H9 (cell line): Measurements from ENCODE around the gene SPECC1. TPM values are rescaled to one million over a fixed set of nuclear protein-coding genes. Genes with fewer than 3 reads are reported as not detected.
A peak's percentile ranks its signal among the peaks of the same experiment; 100 is the strongest.

Experiments
- DNase-seq: peaks from one replicate; pipeline ENCODE4 v3.0.0-alpha.2; 2017
- H2AFZ ChIP-seq: one replicate; pipeline ENCODE4 v1.6.1; 2013; ENCODE audit warnings: mild to moderate bottlenecking, low read length, control low read depth, moderate library complexity
- H2AK5ac ChIP-seq: 2 replicates; pipeline ENCODE4 v1.6.1; 2013; ENCODE audit warnings: low read length, control low read depth, mixed read lengths; ENCODE audit not compliant: insufficient read length
- H2BK120ac ChIP-seq: one replicate; pipeline ENCODE4 v1.6.1; 2013; ENCODE audit warnings: low read depth, mild to moderate bottlenecking, low read length, control low read depth, inconsistent platforms; ENCODE audit not compliant: poor library complexity, severe bottlenecking
- H2BK12ac ChIP-seq: 2 replicates; pipeline ENCODE4 v1.6.1; 2013; ENCODE audit warnings: low read length, control low read depth, mixed read lengths, low read depth; ENCODE audit not compliant: insufficient read length
- H2BK15ac ChIP-seq: 2 replicates; pipeline ENCODE4 v1.6.1; 2013; ENCODE audit warnings: low read depth, low read length, control low read depth
- H2BK20ac ChIP-seq: one replicate; pipeline ENCODE4 v1.6.1; 2013; ENCODE audit warnings: low read depth, mild to moderate bottlenecking, low read length, control low read depth, inconsistent platforms; ENCODE audit not compliant: poor library complexity, severe bottlenecking
- H2BK5ac ChIP-seq: 2 replicates; pipeline ENCODE4 v1.6.1; 2013; ENCODE audit warnings: low read length, control low read depth, mixed read lengths; ENCODE audit not compliant: insufficient read length
- H3K14ac ChIP-seq: 2 replicates; pipeline ENCODE4 v1.6.1; 2013; ENCODE audit warnings: low read length, control low read depth; ENCODE audit not compliant: insufficient read depth
- H3K18ac ChIP-seq: 2 replicates; pipeline ENCODE4 v1.6.1; 2013; ENCODE audit warnings: low read depth, mild to moderate bottlenecking, mixed read lengths, low read length, control low read depth; ENCODE audit not compliant: insufficient read length
- H3K23ac ChIP-seq: 2 replicates; pipeline ENCODE4 v1.6.1; 2013; ENCODE audit warnings: low read length, control low read depth, mixed read lengths, low read depth; ENCODE audit not compliant: insufficient read length
- H3K23me2 ChIP-seq: 2 replicates; pipeline ENCODE4 v1.6.1; 2013; ENCODE audit warnings: low read depth, mild to moderate bottlenecking, mixed read lengths, low read length, control low read depth; ENCODE audit not compliant: insufficient read length, poor library complexity, severe bottlenecking
- H3K27ac ChIP-seq: 2 replicates; pipeline ENCODE4 v1.5.1; 2013; ENCODE audit warnings: low read length, control low read depth, mixed read lengths, low read depth; ENCODE audit not compliant: insufficient read length
- H3K27me3 ChIP-seq: 2 replicates; pipeline ENCODE4 v1.6.1; 2013; ENCODE audit warnings: low read length, control low read depth, inconsistent platforms; ENCODE audit not compliant: insufficient read depth
- H3K4ac ChIP-seq: 2 replicates; pipeline ENCODE4 v1.6.1; 2013; ENCODE audit warnings: low read depth, mild to moderate bottlenecking, control low read depth, inconsistent platforms, low read length, moderate library complexity
- H3K4me1 ChIP-seq: 2 replicates; pipeline ENCODE4 v1.6.1; 2013; ENCODE audit warnings: low read length, control low read depth, inconsistent platforms; ENCODE audit not compliant: insufficient read depth
- H3K4me2 ChIP-seq: 2 replicates; pipeline ENCODE4 v1.6.1; 2013; ENCODE audit warnings: low read length, control low read depth, mixed read lengths; ENCODE audit not compliant: insufficient read length, insufficient read depth
- H3K56ac ChIP-seq: 2 replicates; pipeline ENCODE4 v1.6.1; 2013; ENCODE audit warnings: low read depth, mild to moderate bottlenecking, mixed read lengths, low read length, control low read depth; ENCODE audit not compliant: insufficient read length
- H3K79me1 ChIP-seq: 2 replicates; pipeline ENCODE4 v1.6.1; 2013; ENCODE audit warnings: low read depth, mild to moderate bottlenecking, moderate library complexity, low read length, control low read depth, inconsistent platforms; ENCODE audit not compliant: insufficient read depth, poor library complexity, severe bottlenecking
- H3K79me2 ChIP-seq: 2 replicates; pipeline ENCODE4 v1.6.1; 2013; ENCODE audit warnings: low read length, control low read depth, inconsistent platforms; ENCODE audit not compliant: insufficient read depth
- H3K9ac ChIP-seq: 2 replicates; pipeline ENCODE4 v1.6.1; 2013; ENCODE audit warnings: low read length, control low read depth, mixed read lengths; ENCODE audit not compliant: insufficient read length; ENCODE audit errors: extremely low read depth
- H3K9me3 ChIP-seq: one replicate; pipeline ENCODE4 v1.6.1; 2013; ENCODE audit warnings: low read depth, low read length, inconsistent platforms; ENCODE audit not compliant: control insufficient read depth
- H3T11ph ChIP-seq: one replicate; pipeline ENCODE4 v1.6.1; 2013; ENCODE audit warnings: mild to moderate bottlenecking, low read length, control low read depth, inconsistent platforms
- H4K20me1 ChIP-seq: one replicate; pipeline ENCODE4 v1.6.1; 2013; ENCODE audit not compliant: control insufficient read depth, insufficient read length, insufficient read depth
- H4K5ac ChIP-seq: 2 replicates; pipeline ENCODE4 v1.6.1; 2013; ENCODE audit warnings: low read depth, mild to moderate bottlenecking, mixed read lengths, low read length, control low read depth; ENCODE audit not compliant: insufficient read length
- H4K8ac ChIP-seq: replicated peaks from 2 replicates; pipeline ENCODE4 v1.6.1; 2013; ENCODE audit warnings: low read length, control low read depth, mixed read lengths, low read depth; ENCODE audit not compliant: insufficient read length
- H4K91ac ChIP-seq: 2 replicates; pipeline ENCODE4 v1.6.1; 2013; ENCODE audit warnings: low read depth, mild to moderate bottlenecking, moderate library complexity, mixed read lengths, low read length, control low read depth; ENCODE audit not compliant: insufficient read length
- H3K27ac Mint-ChIP-seq, 3 experiments: 2 replicates in 2 of 3; 3 replicates in 1 of 3; pipeline ENCODE4 v1.8.0; 2020 to 2021; ENCODE audit warnings: mixed read lengths in 3 of 3, mild to moderate bottlenecking in 1 of 3, moderate library complexity in 1 of 3
- H3K27me3 Mint-ChIP-seq: 2 replicates; pipeline ENCODE4 v1.8.0; 2021; ENCODE audit warnings: low read depth, mild to moderate bottlenecking, moderate library complexity, mixed read lengths
- H3K36me3 Mint-ChIP-seq, 3 experiments: 2 replicates in 2 of 3; 3 replicates in 1 of 3; pipeline ENCODE4 v1.8.0; 2020 to 2021; ENCODE audit warnings: low read depth in 3 of 3, mixed read lengths in 3 of 3; ENCODE audit not compliant: insufficient read depth in 1 of 3
- H3K4me1 Mint-ChIP-seq, 2 experiments: 2 replicates each; pipeline ENCODE4 v1.8.0; 2020; ENCODE audit warnings: mixed read lengths in 2 of 2
- H3K4me3 Mint-ChIP-seq, 2 experiments: 2 replicates in 1 of 2; 3 replicates in 1 of 2; pipeline ENCODE4 v1.8.0; 2020 to 2021; ENCODE audit warnings: mild to moderate bottlenecking in 2 of 2, mixed read lengths in 2 of 2, moderate library complexity in 1 of 2
- H3K9me3 Mint-ChIP-seq, 2 experiments: 2 replicates in 1 of 2; 3 replicates in 1 of 2; pipeline ENCODE4 v1.8.0; 2020; ENCODE audit warnings: mild to moderate bottlenecking in 2 of 2, mixed read lengths in 2 of 2, moderate library complexity in 1 of 2
- CTCF ChIP-seq: fragments of 200-600 bp; sonication (generic); conservative IDR thresholded peaks from 3 replicates; pipeline ENCODE4 v1.8.0; 2021; ENCODE audit warnings: antibody characterized with exemption, mild to moderate bottlenecking
- WGBS: extraction: QIAGEN DNeasy Blood & Tissue Kit; methylation state at CpG from one replicate; pipeline ENCODE4 v1.1.7; 2013; ENCODE audit warnings: missing lambda C conversion rate, low lambda C conversion rate, mixed read lengths; ENCODE audit not compliant: insufficient read length; ENCODE audit errors: extremely low coverage; 5-methylcytosine and 5-hydroxymethylcytosine counted together
- total RNA-seq: library from RNA; stranded (reverse); gene quantifications from 2 replicates; pipeline ENCODE4 v1.2.1, GENCODE V29; 2021

Gene SPECC1
- total RNA-seq, 1 experiment from 2014 or later: 65.7 TPM

- no peaks in the 10 kb centered on the region; the same call in 1 of the 2 replicates for H3K27me3 Mint-ChIP-seq
- Histone ChIP-seq H3K23ac (no peak overlapping the region), H4K20me1 (no peaks in the 10 kb centered on the region), H3K23me2 (no peaks in the 10 kb centered on the region), H3K27ac (no peak overlapping the region), H4K8ac (no peak overlapping the region), H3K79me2 (no peaks in the 10 kb centered on the region), H2BK20ac (no peak overlapping the region), H3K9ac (no peak overlapping the region), H3K27me3 (no peaks in the 10 kb centered on the region), H2BK5ac (no peak overlapping the region), H4K91ac (no peak overlapping the region), H2AK5ac (no peak overlapping the region), H3K18ac (no peak overlapping the region), H3K14ac (no peak overlapping the region), H2BK12ac (no peak overlapping the region), H3K4me1 (no peaks in the 10 kb centered on the region), H2AFZ (no peak overlapping the region), H3K4me2 (no peak overlapping the region), H3T11ph (no peak overlapping the region), H3K56ac (no peak overlapping the region), H3K4ac (no peak overlapping the region), H4K5ac (no peak overlapping the region), H3K79me1 (no peaks in the 10 kb centered on the region), H2BK120ac (no peak overlapping the region), H3K9me3 (peaks cover 11% of the 10 kb centered on the region), H2BK15ac (no peak overlapping the region)
- H3K4me1 Mint-ChIP-seq: peaks cover 0 to 4% of the 10 kb centered on the region in 2 experiments; a peak in 1 of 4 replicates
- TF ChIP-seq CTCF: no peak
- H3K9me3 Mint-ChIP-seq: peaks cover 19 to 20% of the 10 kb centered on the region in 2 experiments
- WGBS: no CpG with 5 or more reads among the region's 5 CpGs
- no peak overlapping the region for H3K4me3 Mint-ChIP-seq
- H3K27ac Mint-ChIP-seq: peak overlapping the region in 1 of 3 experiments; percentile 19; a peak in 1 of 7 replicates
- DNase-seq: no peak
- peaks cover 43 to 50% (median 50%) of the 10 kb centered on the region in 3 experiments for H3K36me3 Mint-ChIP-seq
Measured at GRCh38 chr17:20304961-20305360, 295.8 kb downstream of the SPECC1 start.
